NCI-H2029 (cell line): ENCODE measurements around the gene ZFR.
"Not testable (repeated sequence)": the region's sequence is repeated elsewhere in the genome, so short reads cannot be mapped to it uniquely, and the experiment has no call there.

Experiments
- DNase-seq: peaks from one replicate; lab custom pipeline; 2025; lab: John Stamatoyannopoulos, UW

Gene ZFR

GRCh38 chr5:32406650-32407049 lies 37.9 kb downstream of the ZFR start:
- DNase-seq = no peak

GRCh38 chr5:32405507-32405906 lies 39.0 kb downstream of the ZFR start:
- no peak for DNase-seq

GRCh38 chr5:32403760-32404159 lies 40.8 kb downstream of the ZFR start:
- no peak for DNase-seq

GRCh38 chr5:32400401-32400800 lies 44.1 kb downstream of the ZFR start:
- no peak for DNase-seq

GRCh38 chr5:32398754-32399153 lies 45.8 kb downstream of the ZFR start:
- DNase-seq = not testable (repeated sequence)

- DNase-seq = no peak
Measured at GRCh38 chr5:32394981-32395380, 49.6 kb downstream of the ZFR start.

- DNase-seq = no peak
Measured at GRCh38 chr5:32392039-32392438, 52.5 kb downstream of the ZFR start.

GRCh38 chr5:32390819-32391591 lies 53.5 kb downstream of the ZFR start:
- no peak for DNase-seq

GRCh38 chr5:32388432-32389129 lies 56.0 kb downstream of the ZFR start:
- DNase-seq = no peak

GRCh38 chr5:32387841-32388240 lies 56.7 kb downstream of the ZFR start:
- DNase-seq = no peak

- no peak for DNase-seq
Measured at GRCh38 chr5:32387211-32387610, 57.3 kb downstream of the ZFR start.

- DNase-seq = no peak
Measured at GRCh38 chr5:32384621-32385020, 59.9 kb downstream of the ZFR start.

- DNase-seq = no peak
Measured at GRCh38 chr5:32383586-32383985, 61.0 kb downstream of the ZFR start.

GRCh38 chr5:32383065-32383464 lies 61.5 kb downstream of the ZFR start:
- DNase-seq = no peak

GRCh38 chr5:32379421-32379820 lies 65.1 kb downstream of the ZFR start:
- no peak for DNase-seq

GRCh38 chr5:32378966-32379365 lies 65.6 kb downstream of the ZFR start:
- no peak for DNase-seq

- DNase-seq = no peak
Measured at GRCh38 chr5:32369542-32370155, 74.9 kb downstream of the ZFR start.

GRCh38 chr5:32369032-32369431 lies 75.5 kb downstream of the ZFR start:
- no peak for DNase-seq

- not testable (repeated sequence) for DNase-seq
Measured at GRCh38 chr5:32367271-32367670, 77.3 kb downstream of the ZFR start.

- DNase-seq = no peak
Measured at GRCh38 chr5:32365623-32366022, 78.9 kb downstream of the ZFR start.

- no peak for DNase-seq
Measured at GRCh38 chr5:32363030-32363429, 81.5 kb downstream of the ZFR start.

- DNase-seq = no peak
Measured at GRCh38 chr5:32362527-32362926, 82.0 kb downstream of the ZFR start.

- DNase-seq = no peak
Measured at GRCh38 chr5:32360906-32361305, 83.6 kb downstream of the ZFR start.
